ENCODE measurements around the gene CAPN5. TPM values are rescaled to one million over a fixed set of nuclear protein-coding genes. Genes with fewer than 3 reads are reported as not detected.

The CAPN5 gene
- total RNA-seq, 1 donor from 2014 or later: 7.4 TPM

DNA sequence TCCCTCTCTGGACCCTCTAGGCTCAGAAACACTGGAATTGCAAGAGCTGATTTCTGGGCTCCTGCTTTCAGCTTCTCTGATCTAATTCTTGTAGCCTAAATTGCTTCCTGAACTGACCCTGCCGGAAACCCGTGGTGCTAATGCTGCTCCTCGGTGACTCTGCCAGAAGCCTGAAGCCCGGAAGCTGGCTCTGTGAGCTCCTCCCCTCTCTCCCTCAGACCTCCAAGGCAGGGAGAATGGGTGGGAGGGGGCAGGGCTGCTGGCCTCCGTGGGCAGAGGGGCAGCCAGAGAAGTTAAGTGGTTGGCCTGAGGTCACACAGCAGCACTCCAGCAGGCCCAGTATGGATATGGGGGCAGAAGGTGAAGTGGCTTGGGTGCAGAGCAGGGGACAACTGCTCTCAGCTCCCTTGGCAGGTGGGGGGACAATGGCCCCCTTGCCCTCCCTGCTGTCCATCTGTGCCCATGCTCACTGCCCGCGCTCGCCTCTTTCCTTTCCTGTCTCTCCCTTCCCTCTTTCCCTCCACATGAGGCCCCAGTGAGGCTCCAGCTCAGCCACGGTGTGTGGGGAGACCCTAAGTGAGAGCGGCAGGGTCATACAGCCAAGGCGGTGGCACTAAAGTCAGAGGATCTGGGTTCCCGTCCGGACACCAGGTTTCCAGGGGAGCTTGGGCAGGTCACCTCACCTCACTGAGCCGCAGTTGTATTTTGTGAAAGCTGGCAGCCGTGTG, 16.2 kb downstream of the CAPN5 start:
- H3K4me1 Mint-ChIP-seq: peaks cover 8% of the 10 kb centered on the region
- no peak overlapping the region for H3K4me3 ChIP-seq
- H3F3A ChIP-seq (ENCODE audit: low read depth): no peaks in the 10 kb centered on the region
- DNase-seq (ENCODE audit: low spot score): no peak
- H3K4me2 ChIP-seq: no peak overlapping the region
- H3K4me1 ChIP-seq: no peaks in the 10 kb centered on the region
- no peaks in the 10 kb centered on the region for H3K27me3 ChIP-seq
- H3K27ac Mint-ChIP-seq: no peak overlapping the region
- H3K9ac ChIP-seq: no peak overlapping the region
- H3K9me3 ChIP-seq (ENCODE audit: low read depth): no peaks in the 10 kb centered on the region
- no peaks in the 10 kb centered on the region for H3K36me3 Mint-ChIP-seq
- H3K27ac ChIP-seq: no peak overlapping the region
- H3K79me2 ChIP-seq (ENCODE audit: low read depth): no peaks in the 10 kb centered on the region
- no peak overlapping the region for H2AFZ ChIP-seq (replicated peaks)
- peaks cover 10% of the 10 kb centered on the region for H3K9me3 Mint-ChIP-seq
- no peaks in the 10 kb centered on the region for H4K20me1 ChIP-seq (ENCODE audit: low read depth)
- peaks cover 3% of the 10 kb centered on the region for H3K27me3 Mint-ChIP-seq (ENCODE audit: insufficient read depth, low read depth)
- no peaks in the 10 kb centered on the region for H3K36me3 ChIP-seq
- H3K4me3 Mint-ChIP-seq: no peak overlapping the region
- TF ChIP-seq EZH2 (IDR thresholded peaks at IDR 0.05) (no peak), EZH2phosphoT487 (IDR thresholded peaks at IDR 0.05) (no peak)
- TF ChIP-seq, protein P1, sequence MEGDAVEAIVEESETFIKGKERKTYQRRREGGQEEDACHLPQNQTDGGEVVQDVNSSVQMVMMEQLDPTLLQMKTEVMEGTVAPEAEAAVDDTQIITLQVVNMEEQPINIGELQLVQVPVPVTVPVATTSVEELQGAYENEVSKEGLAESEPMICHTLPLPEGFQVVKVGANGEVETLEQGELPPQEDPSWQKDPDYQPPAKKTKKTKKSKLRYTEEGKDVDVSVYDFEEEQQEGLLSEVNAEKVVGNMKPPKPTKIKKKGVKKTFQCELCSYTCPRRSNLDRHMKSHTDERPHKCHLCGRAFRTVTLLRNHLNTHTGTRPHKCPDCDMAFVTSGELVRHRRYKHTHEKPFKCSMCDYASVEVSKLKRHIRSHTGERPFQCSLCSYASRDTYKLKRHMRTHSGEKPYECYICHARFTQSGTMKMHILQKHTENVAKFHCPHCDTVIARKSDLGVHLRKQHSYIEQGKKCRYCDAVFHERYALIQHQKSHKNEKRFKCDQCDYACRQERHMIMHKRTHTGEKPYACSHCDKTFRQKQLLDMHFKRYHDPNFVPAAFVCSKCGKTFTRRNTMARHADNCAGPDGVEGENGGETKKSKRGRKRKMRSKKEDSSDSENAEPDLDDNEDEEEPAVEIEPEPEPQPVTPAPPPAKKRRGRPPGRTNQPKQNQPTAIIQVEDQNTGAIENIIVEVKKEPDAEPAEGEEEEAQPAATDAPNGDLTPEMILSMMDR (IDR thresholded peaks at IDR 0.05): no peak

DNA sequence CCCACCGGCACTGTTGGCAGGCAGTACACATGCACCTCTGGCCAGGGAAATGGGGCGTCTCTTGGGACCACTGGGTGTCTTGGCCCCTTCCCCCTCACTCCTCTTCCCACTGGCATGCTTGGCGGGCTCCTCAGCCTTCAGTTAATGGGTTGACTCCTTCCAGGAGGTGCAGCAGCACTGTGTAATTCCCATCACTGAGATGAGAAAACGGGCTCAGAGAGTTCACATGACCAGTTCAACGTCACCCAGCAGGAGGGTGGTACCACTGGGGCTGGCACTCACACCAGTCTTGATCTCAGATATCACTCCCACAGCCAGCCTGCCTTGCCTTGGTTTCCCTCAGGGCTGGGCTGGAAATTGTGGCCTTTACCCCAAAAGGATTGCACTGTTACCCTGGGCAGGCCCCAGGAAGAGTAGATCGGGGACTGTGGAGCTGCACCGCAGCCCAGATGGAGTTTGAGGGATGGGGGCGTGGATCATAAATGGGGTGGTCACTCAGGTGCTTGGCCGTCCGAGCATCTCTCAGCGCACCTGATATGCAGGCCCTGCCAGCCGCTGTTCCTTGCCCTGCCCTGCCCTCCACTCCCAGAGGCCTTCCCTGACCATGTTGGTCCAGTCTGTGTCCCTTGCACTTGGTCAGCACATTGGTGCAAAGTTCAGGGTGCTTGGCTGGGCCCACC, 16.9 kb downstream of the CAPN5 start:
- no peak for DNase-seq (ENCODE audit: low spot score)
- no peak overlapping the region for H3K4me3 ChIP-seq
- no peaks in the 10 kb centered on the region for H4K20me1 ChIP-seq (ENCODE audit: low read depth)
- H2AFZ ChIP-seq (replicated peaks): no peak overlapping the region
- H3K4me2 ChIP-seq: no peak overlapping the region
- Mint-ChIP-seq H3K27ac (peak overlapping the region; percentile 83), H3K4me3 (no peak overlapping the region), H3K36me3 (no peaks in the 10 kb centered on the region), H3K9me3 (peaks cover 4% of the 10 kb centered on the region), H3K27me3 (ENCODE audit: insufficient read depth, low read depth) (peaks cover 3% of the 10 kb centered on the region), H3K4me1 (peaks cover 8% of the 10 kb centered on the region)
- H3K79me2 ChIP-seq (ENCODE audit: low read depth): no peaks in the 10 kb centered on the region
- no peaks in the 10 kb centered on the region for H3F3A ChIP-seq (ENCODE audit: low read depth)
- no peaks in the 10 kb centered on the region for H3K9me3 ChIP-seq (ENCODE audit: low read depth)
- H3K36me3 ChIP-seq: no peaks in the 10 kb centered on the region
- H3K4me1 ChIP-seq: no peaks in the 10 kb centered on the region
- H3K27ac ChIP-seq: no peak overlapping the region
- TF ChIP-seq, protein P1 (IDR thresholded peaks at IDR 0.05): no peak
- TF ChIP-seq EZH2phosphoT487 (IDR thresholded peaks at IDR 0.05): no peak
- no peak for TF ChIP-seq EZH2 (IDR thresholded peaks at IDR 0.05)
- no peak overlapping the region for H3K9ac ChIP-seq
- no peaks in the 10 kb centered on the region for H3K27me3 ChIP-seq

DNA sequence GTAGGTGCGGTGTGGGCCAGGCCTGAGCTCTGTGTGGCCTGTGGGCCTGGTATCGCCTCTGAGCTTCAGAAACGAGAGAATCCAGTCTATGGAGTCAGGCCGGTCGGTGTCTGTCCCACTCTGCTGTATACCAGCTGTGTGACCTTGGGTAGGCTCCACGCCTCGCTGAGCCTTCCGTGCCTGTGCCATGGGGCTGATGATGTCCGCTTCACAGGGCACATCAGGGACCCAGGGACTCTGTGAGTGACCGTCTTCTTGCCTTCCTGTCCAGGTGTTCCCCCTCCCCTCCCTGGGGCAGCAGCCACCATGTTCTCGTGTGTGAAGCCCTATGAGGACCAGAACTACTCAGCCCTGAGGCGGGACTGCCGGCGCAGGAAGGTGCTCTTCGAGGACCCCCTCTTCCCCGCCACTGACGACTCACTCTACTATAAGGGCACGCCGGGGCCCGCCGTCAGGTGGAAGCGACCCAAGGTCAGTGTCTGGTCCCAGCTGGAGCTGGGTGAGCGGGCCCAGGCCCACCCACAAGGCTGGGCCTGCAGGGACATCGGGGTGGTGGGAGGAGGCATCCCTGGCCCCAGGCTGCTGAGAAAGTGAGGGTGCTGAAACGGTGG, 17.9 kb downstream of the CAPN5 start:
- no peaks in the 10 kb centered on the region for H3K27me3 ChIP-seq
- Mint-ChIP-seq H3K36me3 (no peaks in the 10 kb centered on the region), H3K9me3 (no peaks in the 10 kb centered on the region), H3K27ac (peak overlapping the region; percentile 83), H3K4me1 (peaks cover 8% of the 10 kb centered on the region), H3K4me3 (no peak overlapping the region), H3K27me3 (ENCODE audit: insufficient read depth, low read depth) (peaks cover 3% of the 10 kb centered on the region)
- no peaks in the 10 kb centered on the region for H3K4me1 ChIP-seq
- no peaks in the 10 kb centered on the region for H3K79me2 ChIP-seq (ENCODE audit: low read depth)
- no peak overlapping the region for H3K9ac ChIP-seq
- DNase-seq (ENCODE audit: low spot score): no peak
- H3K9me3 ChIP-seq (ENCODE audit: low read depth): no peaks in the 10 kb centered on the region
- TF ChIP-seq EZH2 (IDR thresholded peaks at IDR 0.05) (no peak), EZH2phosphoT487 (IDR thresholded peaks at IDR 0.05) (no peak)
- TF ChIP-seq, protein P1 (IDR thresholded peaks at IDR 0.05): no peak
- no peaks in the 10 kb centered on the region for H3F3A ChIP-seq (ENCODE audit: low read depth)
- no peak overlapping the region for H2AFZ ChIP-seq (replicated peaks)
- no peaks in the 10 kb centered on the region for H4K20me1 ChIP-seq (ENCODE audit: low read depth)
- H3K4me2 ChIP-seq: no peak overlapping the region
- no peak overlapping the region for H3K4me3 ChIP-seq
- no peak overlapping the region for H3K27ac ChIP-seq
- no peaks in the 10 kb centered on the region for H3K36me3 ChIP-seq

Measured in neural progenitor cell (in vitro differentiated cells).